WTC11 (cell line): Measurements from ENCODE around the gene NDUFS7. TPM values are rescaled to one million over a fixed set of nuclear protein-coding genes. Genes with fewer than 3 reads are reported as not detected.
A peak's percentile ranks its signal among the peaks of the same experiment; 100 is the strongest.
"Not testable (repeated sequence)": the region's sequence is repeated elsewhere in the genome, so short reads cannot be mapped to it uniquely, and the experiment has no call there.

ENCODE experiments used
- ATAC-seq: fragments of 200-7000 bp; cut with Tn5 transposase; 2 replicates; pipeline ENCODE4 v1.10.0; 2021; ENCODE audit warnings: mild to moderate bottlenecking, moderate library complexity
- CTCF ChIA-PET: fragments of 300-600 bp; sonication (Branson Sonifier 250); formaldehyde crosslinking; loops from one replicate; lab custom pipeline; 2021; ENCODE audit warnings: antibody characterized with exemption; lab: Charles Lee
- POLR2A ChIA-PET: fragments of 350-600 bp; sonication (Branson Sonifier 250); formaldehyde crosslinking; loops from one replicate; lab custom pipeline; 2021; ENCODE audit warnings: antibody characterized with exemption; lab: Charles Lee
- DNase-seq: peaks from one replicate; pipeline ENCODE4 v3.0.0; 2021; ENCODE audit warnings: low spot score
- H3K27ac Mint-ChIP-seq: 2 replicates; pipeline ENCODE4 v1.8.0; 2021; ENCODE audit warnings: mixed read lengths
- H3K27me3 Mint-ChIP-seq: 2 replicates; pipeline ENCODE4 v1.8.0; 2021; ENCODE audit warnings: low read depth, mild to moderate bottlenecking, moderate library complexity, mixed read lengths
- H3K36me3 Mint-ChIP-seq: 2 replicates; pipeline ENCODE4 v1.8.0; 2021; ENCODE audit warnings: mixed read lengths
- H3K4me1 Mint-ChIP-seq: 2 replicates; pipeline ENCODE4 v1.8.0; 2022; ENCODE audit warnings: mixed read lengths
- H3K4me3 Mint-ChIP-seq: 2 replicates; pipeline ENCODE4 v1.8.0; 2021; ENCODE audit warnings: mild to moderate bottlenecking, moderate library complexity, mixed read lengths
- H3K9me3 Mint-ChIP-seq: 2 replicates; pipeline ENCODE4 v1.8.0; 2021; ENCODE audit warnings: mixed read lengths
- ATF1 ChIP-seq: sonication (generic); formaldehyde crosslinking; IDR thresholded peaks from 2 replicates; pipeline ENCODE4 v1.8.1; 2023; ENCODE audit warnings: mild to moderate bottlenecking, moderate library complexity, missing genetic modification reagents
- ATF3 ChIP-seq: sonication (generic); formaldehyde crosslinking; conservative IDR thresholded peaks from 2 replicates; pipeline ENCODE4 v1.8.1; 2022; ENCODE audit warnings: mild to moderate bottlenecking, missing genetic modification reagents
- ATF6 ChIP-seq: sonication (generic); formaldehyde crosslinking; IDR thresholded peaks from 2 replicates; pipeline ENCODE4 v1.8.1; 2023; ENCODE audit warnings: mild to moderate bottlenecking, missing genetic modification reagents
- CTCF ChIP-seq: fragments of 200-600 bp; IDR thresholded peaks from 2 replicates; pipeline ENCODE4 v1.8.0; 2022; ENCODE audit warnings: antibody characterized with exemption
- E2F1 ChIP-seq: sonication (generic); formaldehyde crosslinking; IDR thresholded peaks from 2 replicates; pipeline ENCODE4 v1.8.0; 2022; ENCODE audit warnings: mild to moderate bottlenecking, missing genetic modification reagents
- E2F5 ChIP-seq: sonication (generic); formaldehyde crosslinking; IDR thresholded peaks from 2 replicates; pipeline ENCODE4 v1.8.1; 2022; ENCODE audit warnings: mild to moderate bottlenecking, moderate library complexity, missing genetic modification reagents
- FOXP1 ChIP-seq: sonication (generic); formaldehyde crosslinking; IDR thresholded peaks from 2 replicates; pipeline ENCODE4 v1.8.0; 2022; ENCODE audit warnings: missing genetic modification reagents, mild to moderate bottlenecking, moderate library complexity, borderline replicate concordance
- GABPB1 ChIP-seq: sonication (generic); formaldehyde crosslinking; IDR thresholded peaks from 2 replicates; pipeline ENCODE4 v1.8.1; 2023; ENCODE audit warnings: mild to moderate bottlenecking, missing genetic modification reagents
- GTF2I ChIP-seq: fragments of 250-450 bp; sonication (Bioruptor Pico); conservative IDR thresholded peaks from 2 replicates; pipeline ENCODE4 v1.4.0; 2021; ENCODE audit warnings: mild to moderate bottlenecking
- IRF2 ChIP-seq: sonication (generic); formaldehyde crosslinking; IDR thresholded peaks from 2 replicates; pipeline ENCODE4 v1.8.0; 2022; ENCODE audit warnings: low read depth, missing genetic modification reagents, borderline replicate concordance
- NR1H2 ChIP-seq: sonication (generic); formaldehyde crosslinking; IDR thresholded peaks from 2 replicates; pipeline ENCODE4 v1.9.0; 2021; ENCODE audit warnings: mild to moderate bottlenecking, moderate library complexity, missing genetic modification reagents
- OVOL2 ChIP-seq: fragments of 250-450 bp; sonication (Bioruptor Pico); IDR thresholded peaks from 2 replicates; pipeline ENCODE4 v1.9.0; 2021; ENCODE audit warnings: mild to moderate bottlenecking, borderline replicate concordance
- RORB ChIP-seq: fragments of 250-450 bp; sonication (Bioruptor Pico); IDR thresholded peaks from 2 replicates; pipeline ENCODE4 v1.9.0; 2021; ENCODE audit warnings: mild to moderate bottlenecking
- SMAD3 ChIP-seq: sonication (generic); formaldehyde crosslinking; IDR thresholded peaks from 2 replicates; pipeline ENCODE4 v1.8.0; 2022; ENCODE audit warnings: missing genetic modification reagents, mild to moderate bottlenecking, borderline replicate concordance
- SOX15 ChIP-seq: fragments of 250-450 bp; sonication (Bioruptor Pico); IDR thresholded peaks from 2 replicates; pipeline ENCODE4 v1.9.0; 2021; ENCODE audit warnings: mild to moderate bottlenecking
- STAT6 ChIP-seq: sonication (generic); formaldehyde crosslinking; conservative IDR thresholded peaks from 2 replicates; pipeline ENCODE4 v1.8.1; 2023; ENCODE audit warnings: mild to moderate bottlenecking, low read depth, missing genetic modification reagents, moderate library complexity
- TCF7 ChIP-seq: sonication (generic); formaldehyde crosslinking; IDR thresholded peaks from 2 replicates; pipeline ENCODE4 v1.8.0; 2022; ENCODE audit warnings: mild to moderate bottlenecking, low read depth, missing genetic modification reagents, moderate library complexity
- TP53 ChIP-seq: sonication (generic); formaldehyde crosslinking; IDR thresholded peaks from 2 replicates; pipeline ENCODE4 v1.8.1; 2023; ENCODE audit warnings: mild to moderate bottlenecking, missing genetic modification reagents
- USF1 ChIP-seq: sonication (generic); formaldehyde crosslinking; IDR thresholded peaks from 2 replicates; pipeline ENCODE4 v1.8.0; 2022; ENCODE audit warnings: mild to moderate bottlenecking, missing genetic modification reagents
- USF2 ChIP-seq: sonication (generic); formaldehyde crosslinking; IDR thresholded peaks from 2 replicates; pipeline ENCODE4 v1.8.1; 2023; ENCODE audit warnings: mild to moderate bottlenecking, missing genetic modification reagents, moderate library complexity
- ZNF138 ChIP-seq: sonication (generic); formaldehyde crosslinking; conservative IDR thresholded peaks from 2 replicates; pipeline ENCODE4 v1.8.1; 2022; ENCODE audit warnings: mild to moderate bottlenecking, moderate library complexity, missing genetic modification reagents
- ZNF219 ChIP-seq: sonication (generic); formaldehyde crosslinking; IDR thresholded peaks from 2 replicates; pipeline ENCODE4 v1.8.0; 2023; ENCODE audit warnings: missing genetic modification reagents, mild to moderate bottlenecking, borderline replicate concordance
- ZNF423 ChIP-seq: fragments of 250-450 bp; sonication (Bioruptor Pico); IDR thresholded peaks from 2 replicates; pipeline ENCODE4 v2.1.2; 2022; ENCODE audit warnings: mild to moderate bottlenecking, moderate library complexity
- total RNA-seq: library from RNA; stranded (reverse); gene quantifications from 3 replicates; pipeline ENCODE4 v1.2.3, GENCODE V29; 2021

NDUFS7 gene
- total RNA-seq, 1 experiment from 2014 or later = 136 TPM

GRCh38 chr19:1418951-1419738, 35.4 kb downstream of the NDUFS7 start (continued):
- TF ChIP-seq CTCF (no peak), USF2 (CRISPR knock-in tag) (no peak), OVOL2 (CRISPR knock-in tag) (no peak), USF1 (CRISPR knock-in tag) (no peak), NR1H2 (no peak), IRF2 (CRISPR knock-in tag) (no peak), STAT6 (no peak)
- TF ChIP-seq, all 79 proteins: peak for 0

- H3K27ac Mint-ChIP-seq, H3K9me3 Mint-ChIP-seq, ATAC-seq, H3K27me3 Mint-ChIP-seq, POLR2A ChIA-PET, DNase-seq, H3K4me3 Mint-ChIP-seq: not testable (repeated sequence)
- CTCF ChIA-PET = interaction anchor here (1.1 kb wide), 1 partner anchor 25 kb away, joined by 3 read pairs; no protein-coding TSS in a partner anchor
- peaks cover 36% of the 10 kb centered on the region for H3K4me1 Mint-ChIP-seq
- H3K36me3 Mint-ChIP-seq = peaks cover 54% of the 10 kb centered on the region
These were observed 36.4 kb downstream of the NDUFS7 start for GRCh38 chr19:1420085-1420484.

GRCh38 chr19:1420590-1420989, 36.9 kb downstream of the NDUFS7 start:
- CTCF ChIA-PET = interaction anchor here (1.1 kb wide), 1 partner anchor 24 kb away, joined by 3 read pairs; no protein-coding TSS in a partner anchor
- H3K36me3 Mint-ChIP-seq = peaks cover 56% of the 10 kb centered on the region
- no peaks in the 10 kb centered on the region for H3K27me3 Mint-ChIP-seq
- peaks cover 32% of the 10 kb centered on the region for H3K4me1 Mint-ChIP-seq
- H3K4me3 Mint-ChIP-seq = no peak overlapping the region
- no peaks in the 10 kb centered on the region for H3K9me3 Mint-ChIP-seq
- peak overlapping the region; percentile 91 for H3K27ac Mint-ChIP-seq
- no peak for DNase-seq
- ATAC-seq = no peak
- POLR2A ChIA-PET = no interaction called here
- TF ChIP-seq ZNF423 (CRISPR knock-in tag) = no peak
- TF ChIP-seq E2F1 = no peak
- no peak for TF ChIP-seq SOX15 (CRISPR knock-in tag)
- no peak for TF ChIP-seq NR1H2
- TF ChIP-seq TCF7 (CRISPR knock-in tag) = no peak
- no peak for TF ChIP-seq E2F5 (CRISPR knock-in tag)
- no peak for TF ChIP-seq GTF2I (CRISPR knock-in tag)
- TF ChIP-seq ZNF138 (CRISPR knock-in tag) = no peak
- no peak for TF ChIP-seq GABPB1
- TF ChIP-seq FOXP1 (CRISPR knock-in tag) = no peak
- TF ChIP-seq SMAD3 = no peak
- TF ChIP-seq ATF3 (CRISPR knock-in tag) = no peak
- no peak for TF ChIP-seq ATF1 (CRISPR knock-in tag)
- no peak for TF ChIP-seq ZNF219 (CRISPR knock-in tag)
- no peak for TF ChIP-seq ATF6 (CRISPR knock-in tag)
- TF ChIP-seq RORB = no peak
- no peak for TF ChIP-seq TP53
